Activated T-cell treated with anti-CD3 and anti-CD28 coated beads, Interleukin-2, amount 50 U/mL, for 24 hours (primary cell): Measurements from ENCODE around the gene OXLD1.
"Not testable (repeated sequence)": the region's sequence is repeated elsewhere in the genome, so short reads cannot be mapped to it uniquely, and the experiment has no call there.

Experiments used
- DNase-seq: peaks from one replicate; pipeline ENCODE4 v3.0.0-alpha.2; 2020
- H3K27ac Mint-ChIP-seq: 2 replicates; pipeline ENCODE4 v1.8.0; 2020; ENCODE audit warnings: mild to moderate bottlenecking, mixed read lengths
- H3K27me3 Mint-ChIP-seq: 2 replicates; pipeline ENCODE4 v1.8.0; 2020; ENCODE audit warnings: mixed read lengths
- H3K36me3 Mint-ChIP-seq: 2 replicates; pipeline ENCODE4 v1.8.0; 2020; ENCODE audit warnings: low read depth, mixed read lengths
- H3K4me1 Mint-ChIP-seq: 2 replicates; pipeline ENCODE4 v1.8.0; 2020; ENCODE audit warnings: low read depth, mixed read lengths
- H3K4me3 Mint-ChIP-seq: 2 replicates; pipeline ENCODE4 v1.8.0; 2020; ENCODE audit warnings: mild to moderate bottlenecking, moderate library complexity, mixed read lengths
- H3K9me3 Mint-ChIP-seq: 2 replicates; pipeline ENCODE4 v1.8.0; 2020; ENCODE audit warnings: mixed read lengths

Gene OXLD1

GRCh38 chr17:81681672-81682071 is 15.3 kb upstream of the OXLD1 start:
- Mint-ChIP-seq H3K36me3 (peaks cover 60% of the 10 kb centered on the region), H3K4me3 (peak overlapping the region; percentile 33), H3K27me3 (no peaks in the 10 kb centered on the region), H3K27ac (peak overlapping the region; percentile 40), H3K4me1 (peaks cover 39% of the 10 kb centered on the region), H3K9me3 (no peaks in the 10 kb centered on the region)
- no peak for DNase-seq

DNA sequence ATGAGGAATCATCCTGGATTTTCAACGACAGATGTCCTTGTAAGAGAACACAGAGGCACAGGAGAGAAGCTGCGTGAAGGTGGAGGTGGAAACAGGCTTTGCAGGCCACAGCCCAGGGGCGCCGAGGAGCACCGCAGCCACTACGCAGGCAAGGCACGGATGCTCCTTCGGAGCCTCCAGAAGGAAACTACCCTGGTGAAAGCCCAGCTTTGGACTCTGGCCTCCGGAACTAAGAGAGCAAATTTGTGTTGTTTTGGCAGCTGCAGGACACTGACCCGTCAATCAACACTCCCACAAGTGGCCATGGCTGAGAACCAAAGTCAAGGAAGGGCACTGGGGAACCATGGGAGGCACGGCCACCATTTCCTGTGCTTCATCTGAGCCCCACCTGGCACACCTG is 13.7 kb upstream of the OXLD1 start:
- Mint-ChIP-seq H3K27ac (peak overlapping the region; percentile 33), H3K4me3 (no peak overlapping the region)

GRCh38 chr17:81676906-81677305 is 10.5 kb upstream of the OXLD1 start:
- H3K36me3 Mint-ChIP-seq: peaks cover 64% of the 10 kb centered on the region
- no peaks in the 10 kb centered on the region for H3K9me3 Mint-ChIP-seq
- H3K4me1 Mint-ChIP-seq: peaks cover 15% of the 10 kb centered on the region
- H3K27ac Mint-ChIP-seq: no peak overlapping the region
- no peak overlapping the region for H3K4me3 Mint-ChIP-seq
- H3K27me3 Mint-ChIP-seq: no peaks in the 10 kb centered on the region
- DNase-seq: no peak

More for the DNA sequence above, 13.7 kb upstream of the OXLD1 start:
- Mint-ChIP-seq H3K27me3 (no peaks in the 10 kb centered on the region), H3K36me3 (peaks cover 57% of the 10 kb centered on the region), H3K4me1 (peaks cover 34% of the 10 kb centered on the region), H3K9me3 (no peaks in the 10 kb centered on the region)
- no peak for DNase-seq

DNA sequence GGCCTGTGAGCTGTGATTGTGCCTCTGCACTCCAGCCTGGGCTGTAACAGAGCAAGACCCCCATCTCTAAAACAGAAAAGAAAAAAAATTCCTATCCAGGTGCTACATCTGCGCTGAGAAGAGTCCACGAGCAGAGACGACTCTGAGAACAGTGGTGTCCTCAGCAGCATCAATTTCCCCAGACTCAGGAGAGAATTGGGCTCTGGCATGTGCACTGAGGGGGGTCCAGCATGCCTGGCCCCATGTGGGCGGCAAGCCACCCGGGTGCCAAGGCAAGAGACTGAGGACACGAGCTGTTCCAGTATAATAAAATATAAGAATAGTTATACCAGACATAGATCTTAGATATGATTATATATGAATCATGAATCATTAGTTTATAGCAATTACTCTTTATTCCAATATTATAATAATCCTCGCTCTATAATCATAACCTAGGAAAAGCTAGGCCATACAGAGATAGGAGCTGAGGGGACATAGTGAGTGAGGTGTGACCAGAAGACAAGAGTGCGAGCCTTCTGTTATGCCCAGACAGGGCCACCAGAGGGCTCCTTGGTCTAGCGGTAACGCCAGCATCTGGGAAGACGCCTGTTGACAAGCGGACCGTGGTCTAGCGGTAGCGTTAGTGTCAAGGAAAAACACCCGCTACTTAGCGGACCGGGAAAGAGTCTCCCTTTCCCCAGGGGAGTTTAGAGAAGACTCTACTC is 9.3 kb upstream of the OXLD1 start:
- H3K4me1 Mint-ChIP-seq, H3K9me3 Mint-ChIP-seq, H3K27ac Mint-ChIP-seq, H3K27me3 Mint-ChIP-seq, H3K4me3 Mint-ChIP-seq: not testable (repeated sequence)
- peak; percentile 61 for DNase-seq
- H3K36me3 Mint-ChIP-seq: peaks cover 67% of the 10 kb centered on the region

GRCh38 chr17:81673561-81674258 is 7.3 kb upstream of the OXLD1 start:
- DNase-seq: no peak
- Mint-ChIP-seq H3K36me3 (peaks cover 78% of the 10 kb centered on the region), H3K9me3 (no peaks in the 10 kb centered on the region), H3K27me3 (no peaks in the 10 kb centered on the region), H3K27ac (peak overlapping the region; percentile 22), H3K4me3 (no peak overlapping the region), H3K4me1 (peaks cover 15% of the 10 kb centered on the region)

DNA sequence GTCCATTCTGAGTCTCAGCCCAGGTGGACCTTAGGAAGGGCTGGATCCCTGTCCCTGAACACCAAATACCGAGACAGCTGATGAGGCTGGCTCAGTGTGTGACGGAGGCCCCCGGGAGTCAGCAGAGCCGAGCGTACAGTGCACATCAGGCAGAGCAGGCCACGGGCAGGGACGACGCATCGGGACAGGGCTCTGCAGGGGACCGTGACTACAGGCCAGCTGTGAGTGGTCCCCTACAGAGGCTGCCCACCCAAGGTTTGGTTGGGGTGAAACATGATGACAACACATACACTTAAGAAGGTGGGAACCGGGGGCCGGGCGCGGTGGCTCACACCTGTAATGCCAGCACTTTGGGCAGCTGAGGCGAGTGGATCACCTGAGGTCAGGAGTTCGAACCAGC is 6.5 kb upstream of the OXLD1 start:
- Mint-ChIP-seq H3K4me1 (peaks cover 22% of the 10 kb centered on the region), H3K9me3 (no peaks in the 10 kb centered on the region), H3K36me3 (peaks cover 86% of the 10 kb centered on the region), H3K27ac (peak overlapping the region; percentile 11), H3K27me3 (no peaks in the 10 kb centered on the region), H3K4me3 (no peak overlapping the region)
- no peak for DNase-seq

DNA sequence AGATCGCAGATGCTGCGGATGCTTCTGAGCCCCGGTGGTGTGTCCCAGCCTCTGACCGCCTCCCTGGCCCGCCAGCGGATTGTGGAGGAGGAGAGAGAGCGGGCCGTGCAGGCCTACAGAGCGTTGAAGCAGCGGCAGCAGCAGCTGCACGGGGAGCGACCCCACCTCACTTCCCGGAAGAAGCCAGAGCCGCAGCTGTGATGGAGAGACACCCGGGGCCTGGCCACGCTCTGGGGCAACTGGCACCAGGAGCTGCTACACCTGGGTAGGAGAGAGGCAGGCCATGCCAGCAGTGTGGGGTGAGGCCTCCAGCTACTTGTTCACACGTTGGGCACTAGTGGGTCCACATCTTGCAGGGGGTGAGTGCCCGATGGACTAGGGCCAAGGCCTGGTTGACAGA is 6.1 kb upstream of the OXLD1 start:
- no peak overlapping the region for H3K4me3 Mint-ChIP-seq
- H3K27ac Mint-ChIP-seq: no peak overlapping the region
- no peaks in the 10 kb centered on the region for H3K27me3 Mint-ChIP-seq
- H3K36me3 Mint-ChIP-seq: peaks cover 89% of the 10 kb centered on the region
- no peaks in the 10 kb centered on the region for H3K9me3 Mint-ChIP-seq
- peaks cover 26% of the 10 kb centered on the region for H3K4me1 Mint-ChIP-seq
- DNase-seq: no peak

GRCh38 chr17:81667754-81668153 is 1.3 kb upstream of the OXLD1 start:
- Mint-ChIP-seq H3K27me3 (no peaks in the 10 kb centered on the region), H3K27ac (peak overlapping the region; percentile 94), H3K4me1 (peaks cover 53% of the 10 kb centered on the region), H3K36me3 (peaks cover 84% of the 10 kb centered on the region), H3K4me3 (peak overlapping the region; percentile 95), H3K9me3 (no peaks in the 10 kb centered on the region)
- DNase-seq: no peak

GRCh38 chr17:81666092-81666341 is 388 bp downstream of the OXLD1 start:
- peak overlapping the region; percentile 95 for H3K4me3 Mint-ChIP-seq
- DNase-seq: no peak
- peak overlapping the region; percentile 99 for H3K27ac Mint-ChIP-seq
- peaks cover 60% of the 10 kb centered on the region for H3K4me1 Mint-ChIP-seq
- no peaks in the 10 kb centered on the region for H3K9me3 Mint-ChIP-seq
- peaks cover 67% of the 10 kb centered on the region for H3K36me3 Mint-ChIP-seq
- no peaks in the 10 kb centered on the region for H3K27me3 Mint-ChIP-seq

- Mint-ChIP-seq H3K36me3 (peaks cover 61% of the 10 kb centered on the region), H3K9me3 (no peaks in the 10 kb centered on the region), H3K27ac (peak overlapping the region; percentile 99), H3K4me1 (peaks cover 60% of the 10 kb centered on the region), H3K27me3 (no peaks in the 10 kb centered on the region), H3K4me3 (peak overlapping the region; percentile 95)
- peak; percentile 82 for DNase-seq
Observed at GRCh38 chr17:81665205-81666091, 957 bp downstream of the OXLD1 start.

DNA sequence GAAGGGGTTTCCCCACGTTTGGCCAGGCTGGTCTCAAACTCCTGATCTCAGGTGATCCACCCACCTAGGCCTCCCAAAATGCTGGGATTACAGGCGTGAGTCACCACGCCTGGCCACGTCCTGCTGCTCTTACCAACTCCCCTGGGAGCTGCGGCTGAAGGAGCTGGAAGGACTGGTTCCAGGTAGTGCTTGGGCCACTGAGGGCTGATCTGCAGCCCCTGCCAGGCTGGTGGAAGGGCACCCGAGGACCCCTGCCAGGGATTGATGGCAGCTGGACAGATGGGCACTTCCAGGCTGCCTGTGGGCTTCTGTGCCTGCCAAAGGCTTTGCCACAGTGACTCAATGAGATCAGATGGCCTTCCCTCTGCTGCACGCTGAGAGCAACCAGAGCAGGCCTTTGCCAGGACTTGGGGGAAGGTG is 2.3 kb downstream of the OXLD1 start:
- H3K4me3 Mint-ChIP-seq: peak overlapping the region; percentile 95
- no peaks in the 10 kb centered on the region for H3K9me3 Mint-ChIP-seq
- peak overlapping the region; percentile 99 for H3K27ac Mint-ChIP-seq
- H3K4me1 Mint-ChIP-seq: peaks cover 54% of the 10 kb centered on the region
- peaks cover 47% of the 10 kb centered on the region for H3K36me3 Mint-ChIP-seq
- H3K27me3 Mint-ChIP-seq: no peaks in the 10 kb centered on the region
- DNase-seq: peak; percentile 43

GRCh38 chr17:81662002-81662401 is 4.4 kb downstream of the OXLD1 start:
- Mint-ChIP-seq H3K4me3 (no peak overlapping the region), H3K27me3 (no peaks in the 10 kb centered on the region)

DNA sequence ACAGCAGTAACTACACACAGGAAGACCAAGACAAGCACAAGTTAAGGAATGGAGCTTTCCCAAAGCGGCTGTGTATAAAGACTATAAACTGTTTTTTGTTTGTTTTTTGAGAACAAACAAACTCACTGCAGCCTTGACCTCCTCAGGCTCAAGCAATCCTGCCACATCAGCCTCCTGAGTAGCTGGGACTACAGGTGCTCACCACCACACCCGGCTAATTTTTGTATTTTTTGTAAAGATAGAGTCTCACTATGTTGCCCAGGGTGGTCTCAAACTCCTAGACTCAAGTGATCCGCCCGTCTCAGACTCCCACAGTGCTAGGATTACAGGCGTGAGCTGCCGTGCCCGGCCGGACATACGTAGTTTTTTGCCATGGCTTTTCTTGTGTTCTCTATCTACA is 6.0 kb downstream of the OXLD1 start:
- no peak overlapping the region for H3K4me3 Mint-ChIP-seq
- peaks cover 15% of the 10 kb centered on the region for H3K36me3 Mint-ChIP-seq
- DNase-seq: no peak
- H3K27me3 Mint-ChIP-seq: no peaks in the 10 kb centered on the region
- peaks cover 40% of the 10 kb centered on the region for H3K4me1 Mint-ChIP-seq
- H3K9me3 Mint-ChIP-seq: no peaks in the 10 kb centered on the region
- H3K27ac Mint-ChIP-seq: peak overlapping the region; percentile 47

More at GRCh38 chr17:81662002-81662401, 4.4 kb downstream of the OXLD1 start:
- Mint-ChIP-seq H3K4me1 (peaks cover 43% of the 10 kb centered on the region), H3K27ac (peak overlapping the region; percentile 99), H3K9me3 (no peaks in the 10 kb centered on the region), H3K36me3 (peaks cover 27% of the 10 kb centered on the region)
- DNase-seq: no peak

DNA sequence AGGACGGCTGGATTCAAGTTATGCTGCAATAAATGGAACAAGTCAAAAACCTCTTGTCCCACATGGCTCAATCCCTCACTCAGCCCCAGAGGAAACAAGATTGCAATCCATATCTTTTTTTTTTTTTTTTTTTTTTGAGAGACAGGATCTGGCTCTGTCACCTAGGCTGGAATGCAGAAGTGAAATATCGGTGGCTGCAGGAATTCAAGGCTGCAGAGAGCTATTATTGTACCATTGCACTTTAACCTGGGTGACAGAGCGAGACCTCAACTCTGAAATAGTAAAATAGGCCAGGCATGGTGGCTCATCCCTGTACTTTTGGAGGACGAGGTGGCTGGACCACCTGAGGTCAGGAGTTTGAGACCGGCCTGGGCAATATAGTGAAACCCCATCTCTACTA is 7.4 kb downstream of the OXLD1 start:
- Mint-ChIP-seq H3K27ac (no peak overlapping the region), H3K27me3 (peaks cover 3% of the 10 kb centered on the region), H3K36me3 (peaks cover under 1% of the 10 kb centered on the region), H3K4me1 (peaks cover 27% of the 10 kb centered on the region), H3K9me3 (no peaks in the 10 kb centered on the region), H3K4me3 (no peak overlapping the region)
- DNase-seq: no peak

GRCh38 chr17:81656835-81657234 is 9.6 kb downstream of the OXLD1 start:
- Mint-ChIP-seq H3K9me3 (no peaks in the 10 kb centered on the region), H3K36me3 (no peaks in the 10 kb centered on the region), H3K27ac (no peak overlapping the region), H3K4me3 (no peak overlapping the region), H3K27me3 (peaks cover 14% of the 10 kb centered on the region), H3K4me1 (peaks cover 19% of the 10 kb centered on the region)
- DNase-seq: no peak
